Measurements from ENCODE around the gene GPR156.

DNA sequence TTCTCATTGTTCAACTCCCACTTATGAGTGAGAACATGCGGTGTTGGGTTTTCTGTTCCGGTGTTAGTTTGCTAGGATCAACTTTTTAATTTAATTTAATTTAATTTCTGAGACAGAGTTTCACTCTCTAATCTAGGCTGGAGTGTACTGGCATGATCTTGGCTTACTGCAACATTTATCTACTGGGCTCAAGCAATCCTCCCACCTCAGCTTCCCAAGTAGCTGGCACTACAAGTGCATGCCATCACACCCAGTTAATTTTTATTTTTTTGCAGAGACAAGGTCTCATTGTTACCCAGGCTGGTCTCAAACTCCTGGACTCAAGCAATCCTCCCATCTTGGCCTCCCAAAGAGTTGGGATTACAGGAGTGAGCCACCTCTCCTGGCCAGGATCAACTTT, 82.7 kb downstream of the GPR156 start:
- TF ChIP-seq, protein P1, sequence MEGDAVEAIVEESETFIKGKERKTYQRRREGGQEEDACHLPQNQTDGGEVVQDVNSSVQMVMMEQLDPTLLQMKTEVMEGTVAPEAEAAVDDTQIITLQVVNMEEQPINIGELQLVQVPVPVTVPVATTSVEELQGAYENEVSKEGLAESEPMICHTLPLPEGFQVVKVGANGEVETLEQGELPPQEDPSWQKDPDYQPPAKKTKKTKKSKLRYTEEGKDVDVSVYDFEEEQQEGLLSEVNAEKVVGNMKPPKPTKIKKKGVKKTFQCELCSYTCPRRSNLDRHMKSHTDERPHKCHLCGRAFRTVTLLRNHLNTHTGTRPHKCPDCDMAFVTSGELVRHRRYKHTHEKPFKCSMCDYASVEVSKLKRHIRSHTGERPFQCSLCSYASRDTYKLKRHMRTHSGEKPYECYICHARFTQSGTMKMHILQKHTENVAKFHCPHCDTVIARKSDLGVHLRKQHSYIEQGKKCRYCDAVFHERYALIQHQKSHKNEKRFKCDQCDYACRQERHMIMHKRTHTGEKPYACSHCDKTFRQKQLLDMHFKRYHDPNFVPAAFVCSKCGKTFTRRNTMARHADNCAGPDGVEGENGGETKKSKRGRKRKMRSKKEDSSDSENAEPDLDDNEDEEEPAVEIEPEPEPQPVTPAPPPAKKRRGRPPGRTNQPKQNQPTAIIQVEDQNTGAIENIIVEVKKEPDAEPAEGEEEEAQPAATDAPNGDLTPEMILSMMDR (IDR thresholded peaks at IDR 0.05) = no peak
- TF ChIP-seq POLR2A (IDR thresholded peaks at IDR 0.05) = no peak
- no peak for TF ChIP-seq POLR2AphosphoS5 (IDR thresholded peaks at IDR 0.05)

All from breast epithelium (tissue), 3 donors.